Small intestine (tissue), 7 donors: ENCODE measurements around the gene VENTX. TPM values are rescaled to one million over a fixed set of nuclear protein-coding genes. Genes with fewer than 3 reads are reported as not detected.

Experiments
- DNase-seq, 2 donors: peaks; one replicate each; pipeline versions ENCODE4 v3.0.0 to v3.0.0-alpha.2; 2013
- FAIRE-seq: peaks from 2 replicates; lab custom pipeline; 2012; peaks lifted over from hg19 to GRCh38; lab: Jason Lieb, UNC
- H3K27ac ChIP-seq, 3 donors: one replicate each; pipeline ENCODE4 v1.5.1; 2013; ENCODE audit warnings: low read length in 2 of 3, mild to moderate bottlenecking in 2 of 3, control low read depth in 1 of 3, inconsistent platforms in 1 of 3, low read depth in 1 of 3, moderate library complexity in 1 of 3
- H3K27me3 ChIP-seq, 3 donors: one replicate each; pipeline ENCODE4 v1.6.1; 2013; ENCODE audit warnings: low read length in 3 of 3, inconsistent platforms in 1 of 3; ENCODE audit not compliant: control insufficient read depth in 3 of 3, insufficient read depth in 3 of 3
- H3K36me3 ChIP-seq, 3 donors: one replicate each; pipeline ENCODE4 v1.6.1; 2013; ENCODE audit warnings: low read length in 3 of 3, inconsistent platforms in 1 of 3, low read depth in 1 of 3, mild to moderate bottlenecking in 1 of 3, moderate library complexity in 1 of 3; ENCODE audit not compliant: control insufficient read depth in 3 of 3, insufficient read depth in 2 of 3
- H3K4me1 ChIP-seq, 3 donors: one replicate each; pipeline ENCODE4 v1.6.1; 2013; ENCODE audit warnings: low read length in 2 of 3, inconsistent platforms in 1 of 3, low read depth in 1 of 3, mild to moderate bottlenecking in 1 of 3, moderate library complexity in 1 of 3; ENCODE audit not compliant: control insufficient read depth in 3 of 3, insufficient read depth in 2 of 3
- H3K4me3 ChIP-seq, 3 donors: one replicate each; pipeline ENCODE4 v1.5.1; 2013; ENCODE audit warnings: low read length in 3 of 3, control low read depth in 1 of 3, inconsistent platforms in 1 of 3, low read depth in 1 of 3, mild to moderate bottlenecking in 1 of 3, moderate library complexity in 1 of 3
- H3K9me3 ChIP-seq, 2 donors: one replicate each; pipeline ENCODE4 v1.6.1; 2013; ENCODE audit warnings: low read depth in 1 of 2, low read length in 1 of 2; ENCODE audit not compliant: control insufficient read depth in 2 of 2, insufficient read depth in 1 of 2
- WGBS, 3 donors: extraction: QIAGEN DNeasy Blood & Tissue Kit; methylation state at CpG; one replicate each; pipeline ENCODE4 v1.1.7; 2013; 5-methylcytosine and 5-hydroxymethylcytosine counted together
- polyA plus RNA-seq, 4 donors: library from polyadenylated mRNA; stranded (reverse) in 3 of 4; unstranded in 1 of 4; fragments of 200-250 nt in 3 of 4; fragments of 120-200 nt in 1 of 4; gene quantifications; one replicate each; pipeline versions ENCODE4 v1.2.1 to v1.2.3, GENCODE V29; 2013
- donor health status: healthy with polysubstance abuse.
- donor health status: control.
- donor health status: control.
- donor health status: Bipolar disorder and iron deficiency.
- donor health status: healthy.

The VENTX gene
- polyA plus RNA-seq, 4 donors, result 0.19 to 0.30 TPM; not detected in 2

- no peak overlapping the region for H3K4me3 ChIP-seq
- 92 to 95% (median 92%) methylated on average over 23 of the region's 23 CpGs for WGBS, 3 donors
- H3K36me3 ChIP-seq, result peaks cover 0 to 18% (median 0%) of the 10 kb centered on the region in 3 donors
- no peak overlapping the region for H3K27ac ChIP-seq
- H3K4me1 ChIP-seq, result no peaks in the 10 kb centered on the region
- no peak for FAIRE-seq
- peaks cover 0 to 6% of the 10 kb centered on the region in 2 donors for H3K9me3 ChIP-seq
- H3K27me3 ChIP-seq, result no peaks in the 10 kb centered on the region
- DNase-seq, result no peak
These were observed 42.0 kb upstream of the VENTX start for GRCh38 chr10:133195611-133196010.

GRCh38 chr10:133196221-133196915, 41.3 kb upstream of the VENTX start:
- H3K9me3 ChIP-seq, result peaks cover 0 to 6% of the 10 kb centered on the region in 2 donors
- H3K4me3 ChIP-seq, result no peak overlapping the region
- 77 to 82% (median 80%) methylated on average over 24 of the region's 24 CpGs for WGBS, 3 donors
- peaks cover 0 to 18% (median 0%) of the 10 kb centered on the region in 3 donors for H3K36me3 ChIP-seq
- no peaks in the 10 kb centered on the region for H3K27me3 ChIP-seq
- no peak overlapping the region for H3K27ac ChIP-seq
- FAIRE-seq, result no peak
- no peaks in the 10 kb centered on the region for H3K4me1 ChIP-seq
- DNase-seq, result no peak

DNA sequence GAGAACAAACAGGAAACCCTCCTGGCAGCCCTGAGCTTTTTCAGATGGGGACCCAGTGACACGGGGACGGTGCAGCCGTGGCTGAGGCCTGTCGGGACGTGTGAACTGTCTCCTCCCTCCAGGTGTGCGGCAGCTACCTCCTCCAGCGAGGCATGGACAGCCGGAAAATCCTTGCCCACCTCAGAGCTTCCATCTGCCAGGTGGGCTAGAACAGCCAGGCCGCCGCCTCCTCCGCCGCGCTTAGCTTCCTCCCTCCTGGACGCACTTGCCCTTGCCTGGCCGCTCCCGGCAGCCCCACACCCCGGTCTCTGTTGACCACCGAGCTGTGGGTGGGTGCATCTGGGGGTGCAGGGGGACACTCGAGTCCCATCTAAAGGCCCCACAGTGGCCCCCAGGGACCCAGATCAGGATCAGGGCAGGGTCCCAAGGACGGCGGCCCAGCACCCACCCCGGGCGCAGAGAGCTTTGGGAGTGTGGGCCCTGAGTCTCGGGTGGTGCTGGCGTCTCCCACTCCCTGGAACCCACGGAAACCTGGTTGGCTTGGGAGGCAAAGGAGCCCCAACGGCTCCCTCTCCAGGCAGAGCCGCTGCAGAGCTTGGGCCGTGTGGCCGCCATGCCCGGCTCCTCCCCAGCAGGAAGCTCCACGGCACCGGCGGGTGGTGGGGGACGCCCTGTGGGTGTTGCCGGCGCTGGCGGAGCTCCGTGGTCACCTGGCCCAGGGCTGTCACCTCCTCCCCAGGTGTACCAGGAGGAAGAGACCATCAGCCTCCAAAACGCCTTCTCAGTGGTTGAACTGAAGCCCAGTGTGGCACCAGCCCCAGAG, 40.5 kb upstream of the VENTX start:
- no peak for DNase-seq
- FAIRE-seq, result no peak
- WGBS, 3 donors, result 73 to 84% (median 76%) methylated on average over 33 to 40 of the region's 40 CpGs

GRCh38 chr10:133197786-133198185, 39.9 kb upstream of the VENTX start:
- H3K4me1 ChIP-seq, result no peaks in the 10 kb centered on the region
- DNase-seq (no peak), FAIRE-seq (no peak)
- no peak overlapping the region for H3K27ac ChIP-seq
- peaks cover 0 to 3% of the 10 kb centered on the region in 2 donors for H3K9me3 ChIP-seq
- peaks cover 0 to 29% (median 0%) of the 10 kb centered on the region in 3 donors for H3K36me3 ChIP-seq
- H3K4me3 ChIP-seq, result no peak overlapping the region
- WGBS, 3 donors, result 82 to 93% (median 93%) methylated on average over 6 to 9 of the region's 9 CpGs
- H3K27me3 ChIP-seq, result no peaks in the 10 kb centered on the region

More for the DNA sequence above, 40.5 kb upstream of the VENTX start:
- no peak overlapping the region for H3K4me3 ChIP-seq
- H3K36me3 ChIP-seq, result peaks cover 0 to 24% (median 0%) of the 10 kb centered on the region in 3 donors
- peaks cover 0 to 3% of the 10 kb centered on the region in 2 donors for H3K9me3 ChIP-seq
- H3K27me3 ChIP-seq, result no peaks in the 10 kb centered on the region
- no peaks in the 10 kb centered on the region for H3K4me1 ChIP-seq
- no peak overlapping the region for H3K27ac ChIP-seq

GRCh38 chr10:133198206-133198605, 39.4 kb upstream of the VENTX start:
- H3K4me3 ChIP-seq, result no peak overlapping the region
- WGBS, 3 donors, result 94 to 95% (median 94%) methylated on average over 14 to 26 of the region's 26 CpGs
- DNase-seq (no peak), FAIRE-seq (no peak)
- no peaks in the 10 kb centered on the region for H3K4me1 ChIP-seq
- H3K27ac ChIP-seq, result no peak overlapping the region
- no peaks in the 10 kb centered on the region for H3K27me3 ChIP-seq
- peaks cover 0 to 1% of the 10 kb centered on the region in 2 donors for H3K9me3 ChIP-seq
- H3K36me3 ChIP-seq, result peaks cover 0 to 29% (median 0%) of the 10 kb centered on the region in 3 donors

- Histone ChIP-seq H3K4me1 (no peaks in the 10 kb centered on the region), H3K9me3 (no peaks in the 10 kb centered on the region), H3K36me3 (peaks cover 0 to 32% (median 0%) of the 10 kb centered on the region in 3 donors), H3K27ac (no peak overlapping the region), H3K27me3 (no peaks in the 10 kb centered on the region), H3K4me3 (no peak overlapping the region)
- FAIRE-seq (no peak), DNase-seq (no peak)
- WGBS, 3 donors, result 70 to 89% (median 83%) methylated on average over 34 to 54 of the region's 54 CpGs
These were observed 38.8 kb upstream of the VENTX start for GRCh38 chr10:133198621-133199487.

DNA sequence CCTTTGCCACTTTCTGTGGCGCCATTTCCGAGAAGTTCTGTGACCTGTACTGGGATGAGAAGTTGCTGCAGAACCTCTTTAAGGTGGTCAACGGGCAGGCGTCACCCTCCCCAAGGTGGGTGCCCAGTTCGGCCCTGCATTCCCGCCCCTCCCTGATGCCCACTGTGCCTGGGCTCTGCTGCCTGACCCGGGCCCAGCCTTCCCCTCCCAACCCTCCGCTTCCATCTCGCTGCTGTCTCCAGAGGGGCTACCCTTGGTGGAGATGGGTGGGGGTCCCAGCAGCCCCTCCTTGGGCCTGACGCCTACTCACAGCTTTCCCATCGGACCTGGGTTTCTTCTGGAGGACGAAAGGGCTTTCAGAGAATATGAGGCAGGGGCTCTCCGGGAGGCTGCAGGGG, 38.2 kb upstream of the VENTX start:
- Histone ChIP-seq H3K4me1 (no peaks in the 10 kb centered on the region), H3K27ac (no peak overlapping the region), H3K36me3 (peaks cover 0 to 38% (median 0%) of the 10 kb centered on the region in 3 donors), H3K4me3 (no peak overlapping the region), H3K9me3 (no peaks in the 10 kb centered on the region), H3K27me3 (no peaks in the 10 kb centered on the region)
- FAIRE-seq (no peak), DNase-seq (no peak)
- WGBS, 3 donors, result 79 to 89% (median 86%) methylated on average over 13 of the region's 13 CpGs
